GM18499 (cell line): ENCODE measurements around the gene NT5DC1.

Experiments used
- ATAC-seq: cut with Tn5 transposase; IDR thresholded peaks from one replicate; pipeline ENCODE4 v1.9.1; 2021; ENCODE audit warnings: moderate number of reproducible peaks; ENCODE audit not compliant: insufficient read depth, unreplicated experiment

The NT5DC1 gene

DNA sequence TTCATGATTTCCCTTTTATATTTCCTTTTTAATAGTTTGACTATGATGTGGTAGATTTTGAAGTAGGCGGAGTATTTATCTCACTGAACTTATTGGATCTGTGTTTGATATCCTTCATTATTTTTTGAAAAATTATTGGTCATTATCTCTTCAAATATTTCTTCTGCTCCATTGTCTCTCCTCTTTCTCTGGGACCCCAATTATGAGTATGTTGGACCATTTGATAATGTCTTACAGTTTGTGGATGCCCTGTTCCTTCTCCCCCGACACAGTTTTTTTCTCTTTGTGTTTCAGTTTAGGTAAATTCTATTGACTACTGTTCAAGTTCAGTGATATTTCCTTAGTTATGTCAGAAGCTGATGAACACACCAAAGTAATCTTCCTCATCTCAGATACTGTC lies 74.7 kb downstream of the NT5DC1 start:
- ATAC-seq: no peak

DNA sequence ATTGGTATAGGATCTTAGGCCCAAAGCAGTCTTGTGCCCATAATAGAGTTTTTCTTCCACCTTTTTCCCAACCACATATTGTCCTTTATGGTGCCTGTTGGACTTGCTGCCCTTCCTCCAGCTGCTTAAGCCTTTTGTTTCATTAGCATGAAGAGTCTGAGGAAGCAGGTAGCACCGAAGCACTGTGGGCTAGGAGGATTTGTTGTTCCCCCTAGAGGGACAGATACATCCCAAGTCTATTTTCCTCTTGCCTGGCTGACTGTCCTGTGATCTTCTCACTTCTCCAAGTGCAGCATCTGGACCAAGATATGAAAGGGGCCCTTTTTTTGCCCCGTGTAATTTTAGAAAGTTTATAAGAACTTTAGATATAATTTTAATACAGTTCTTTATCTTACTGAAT lies 75.9 kb downstream of the NT5DC1 start:
- ATAC-seq: no peak

DNA sequence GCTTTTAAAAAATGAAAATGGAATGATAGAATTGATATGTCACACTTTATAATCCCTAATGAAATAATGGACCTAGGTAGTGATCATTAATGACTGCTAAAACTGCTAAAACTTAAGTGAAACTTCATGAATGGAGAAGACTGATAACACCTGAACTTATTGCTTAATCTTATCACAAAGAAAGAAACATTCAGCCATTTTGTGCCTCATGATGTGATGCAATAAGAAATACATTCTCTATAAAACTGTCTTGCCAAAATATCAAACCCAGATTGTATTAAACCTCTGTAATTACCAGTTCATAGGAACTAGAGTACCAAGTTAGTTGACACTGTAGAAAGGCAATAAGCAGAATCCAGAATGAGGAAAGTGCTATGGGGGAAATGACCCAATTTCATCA lies 79.7 kb downstream of the NT5DC1 start:
- no peak for ATAC-seq

DNA sequence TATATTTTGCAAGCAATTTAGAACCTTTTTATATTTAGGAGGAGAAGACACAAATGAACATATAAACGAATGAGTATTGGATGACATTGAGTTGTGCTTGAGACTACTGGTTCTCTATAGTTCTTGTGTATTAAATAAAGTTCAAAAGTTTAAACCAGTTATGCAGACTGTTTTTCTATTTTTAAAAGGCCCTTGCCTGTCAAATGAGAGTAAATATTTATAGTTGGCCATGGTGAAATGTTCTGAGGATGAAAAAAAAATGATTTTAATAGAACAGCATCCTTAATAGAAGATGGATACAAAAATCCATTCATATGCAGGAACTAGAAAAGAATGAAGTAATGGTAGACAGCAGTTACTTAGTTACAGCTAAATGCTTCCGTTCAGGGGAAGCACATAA lies 88.8 kb downstream of the NT5DC1 start:
- no peak for ATAC-seq

DNA sequence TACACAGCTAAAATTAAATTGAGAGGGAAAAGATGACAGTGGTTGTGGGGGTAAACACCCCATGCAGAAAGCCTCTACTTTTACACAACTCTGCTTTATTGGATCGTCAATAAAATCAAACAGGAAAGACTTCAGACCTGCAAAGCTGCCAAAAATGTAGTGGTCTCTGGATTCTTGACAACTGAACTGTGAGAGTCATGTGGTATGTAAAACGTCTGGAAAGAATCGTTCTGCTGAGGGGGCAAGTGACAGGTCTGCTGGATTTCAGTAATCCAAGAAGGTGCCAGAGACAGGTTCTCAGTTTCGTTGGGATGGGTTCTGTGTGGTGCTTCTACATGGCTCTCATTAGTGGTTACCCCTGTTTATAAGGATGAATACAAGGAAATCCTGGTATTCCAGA lies 89.9 kb downstream of the NT5DC1 start:
- no peak for ATAC-seq

DNA sequence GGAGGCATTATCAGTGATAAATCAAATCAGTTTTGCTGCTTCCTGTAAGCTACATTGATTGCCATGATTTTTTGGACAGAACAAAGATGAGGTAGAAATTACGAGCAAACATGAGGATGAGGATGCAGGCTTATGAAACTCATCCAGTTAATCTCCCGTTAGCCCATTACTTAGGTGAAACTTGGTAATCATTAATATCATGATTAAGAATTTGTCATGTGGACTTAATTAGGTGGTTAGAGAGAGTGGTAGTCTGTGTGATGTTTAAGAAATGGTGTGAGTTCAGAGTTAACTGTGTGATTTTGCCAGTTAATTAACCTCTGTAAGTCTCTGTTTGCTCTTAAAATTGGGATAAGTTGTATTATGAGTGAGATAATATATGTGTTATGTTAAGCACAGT lies 91.2 kb downstream of the NT5DC1 start:
- ATAC-seq: no peak

DNA sequence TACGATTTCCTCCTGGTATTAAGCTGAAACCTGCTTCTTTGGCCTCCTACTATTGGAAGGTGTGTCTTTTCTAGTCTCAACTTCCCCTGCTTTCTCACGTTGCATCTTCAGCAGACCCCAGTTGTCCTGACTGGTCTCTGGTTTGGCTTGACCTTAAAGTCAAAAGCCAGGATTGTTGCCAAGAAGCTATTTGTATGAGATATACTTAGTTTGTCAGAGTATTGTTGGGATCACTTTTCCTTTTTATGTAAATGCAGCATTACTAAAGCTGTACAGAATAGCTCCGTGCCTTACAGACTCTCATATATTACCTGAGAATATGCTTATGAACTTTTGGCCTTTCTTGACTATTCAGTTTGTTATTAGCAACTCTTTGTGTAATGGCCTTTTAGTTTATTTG lies 92.1 kb downstream of the NT5DC1 start:
- no peak for ATAC-seq

DNA sequence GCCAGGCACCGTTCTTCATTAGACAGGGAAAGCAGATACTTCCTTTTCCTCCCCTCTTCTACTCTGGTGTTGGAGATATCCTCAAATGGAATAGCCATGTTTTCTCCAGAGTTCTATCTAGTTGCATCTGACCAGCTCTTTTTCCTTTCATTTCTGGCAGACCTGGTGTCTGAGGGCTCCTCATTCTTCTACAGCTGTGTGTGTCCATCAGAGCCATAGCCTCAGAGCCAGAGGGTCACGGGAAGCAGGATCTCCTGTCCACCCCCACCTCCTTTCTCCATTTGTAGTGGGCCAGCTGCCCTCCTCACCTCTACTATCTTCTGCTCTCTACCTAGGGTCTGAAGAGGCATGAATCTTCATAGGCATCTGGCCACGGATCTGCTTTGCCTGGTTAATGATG lies 96.2 kb downstream of the NT5DC1 start:
- ATAC-seq: no peak

DNA sequence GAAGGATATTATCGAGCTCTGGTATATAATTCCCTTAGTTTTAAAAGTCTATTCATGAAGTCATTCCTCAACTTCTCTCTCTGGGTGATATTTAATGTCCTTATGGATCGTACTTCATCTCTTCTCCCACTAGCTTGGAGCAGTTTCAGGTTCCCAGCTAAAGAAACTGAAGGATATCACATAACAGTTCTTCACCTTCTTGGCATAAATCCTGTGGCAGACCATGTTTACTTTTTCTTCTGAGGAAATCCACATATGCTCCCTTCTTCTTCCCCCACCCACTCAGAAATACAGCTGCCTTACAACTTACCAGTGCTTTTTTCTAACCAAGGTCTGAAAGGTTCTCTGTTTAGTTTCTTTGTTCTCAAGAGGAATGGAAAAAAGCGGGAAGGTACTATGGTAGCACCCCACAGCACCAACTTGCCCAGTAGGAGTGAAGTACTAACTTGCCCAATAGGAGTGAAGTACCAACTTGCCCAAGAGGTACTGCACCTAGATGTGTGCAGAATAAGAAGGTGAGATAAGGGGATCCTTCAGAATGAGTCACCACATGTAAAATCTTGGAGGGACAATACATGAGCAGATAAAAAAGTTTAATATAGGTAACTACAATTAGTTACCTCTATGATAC lies 100.1 kb downstream of the NT5DC1 start:
- ATAC-seq: no peak

DNA sequence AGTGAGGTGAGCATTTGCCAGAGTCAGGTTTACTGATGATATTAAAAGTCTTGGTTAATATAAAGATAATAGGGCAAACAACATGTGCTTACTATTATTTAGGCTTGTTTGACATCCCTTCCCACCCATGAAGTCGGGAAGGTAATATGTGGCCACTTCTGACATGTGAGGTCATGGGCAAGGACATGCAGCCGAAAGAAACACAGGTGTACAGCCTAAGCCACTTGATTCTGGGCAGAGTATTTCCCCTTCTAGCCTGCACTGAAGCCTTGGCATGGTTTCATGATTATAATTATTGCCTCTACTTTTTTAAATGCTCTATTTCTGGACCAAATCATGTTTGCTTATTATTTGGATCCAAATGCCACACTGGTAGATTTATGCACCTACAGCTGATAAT lies 100.9 kb downstream of the NT5DC1 start:
- ATAC-seq: no peak

DNA sequence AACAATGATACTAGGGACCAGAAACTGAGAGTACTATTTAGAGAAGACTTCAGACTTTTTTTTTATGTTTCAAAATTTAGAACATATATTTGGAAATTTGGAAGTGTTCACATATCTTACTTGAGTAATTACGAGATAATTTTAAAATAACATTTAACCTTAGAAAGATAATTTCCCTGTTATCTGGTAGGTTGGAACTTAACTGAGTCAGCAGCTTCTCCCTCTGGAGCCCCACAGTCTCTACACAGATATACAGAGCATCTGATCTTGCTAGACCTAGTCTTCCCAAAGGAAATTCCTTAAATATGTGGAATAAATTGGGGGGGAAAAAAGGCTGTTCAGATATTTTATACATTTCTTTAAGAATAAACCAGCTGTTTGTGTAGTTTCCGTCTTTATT lies 104.6 kb downstream of the NT5DC1 start:
- ATAC-seq: no peak

DNA sequence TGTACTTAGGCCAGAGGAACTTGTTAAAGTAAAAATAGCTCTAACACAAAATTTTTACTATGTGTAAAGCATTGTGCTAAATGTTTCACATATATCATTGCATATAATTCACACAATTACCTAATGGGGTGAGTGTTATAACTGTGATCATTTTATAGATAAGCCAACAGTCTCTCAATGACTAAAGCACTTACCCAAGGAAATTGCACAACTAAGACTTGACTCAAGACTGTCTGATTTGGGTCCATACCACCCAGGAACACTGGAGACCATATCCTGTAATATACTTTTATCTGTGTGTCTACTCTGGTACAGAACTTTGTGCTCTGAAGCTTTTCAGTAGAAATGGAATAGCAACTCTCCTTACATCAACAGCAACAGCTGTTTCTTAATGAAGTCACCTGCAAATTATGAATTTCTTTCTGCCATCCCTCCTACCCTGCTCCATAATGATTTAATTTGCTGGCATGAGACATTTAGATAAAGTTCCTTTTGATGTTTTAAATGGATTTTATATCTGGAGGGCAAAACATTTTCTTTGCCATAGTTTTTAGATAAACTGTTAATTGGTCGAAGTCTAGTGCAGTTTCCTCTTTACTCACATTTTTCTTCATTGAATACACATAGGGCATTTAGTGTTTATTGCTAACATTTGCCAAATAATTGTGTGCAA lies 105.7 kb downstream of the NT5DC1 start:
- no peak for ATAC-seq

DNA sequence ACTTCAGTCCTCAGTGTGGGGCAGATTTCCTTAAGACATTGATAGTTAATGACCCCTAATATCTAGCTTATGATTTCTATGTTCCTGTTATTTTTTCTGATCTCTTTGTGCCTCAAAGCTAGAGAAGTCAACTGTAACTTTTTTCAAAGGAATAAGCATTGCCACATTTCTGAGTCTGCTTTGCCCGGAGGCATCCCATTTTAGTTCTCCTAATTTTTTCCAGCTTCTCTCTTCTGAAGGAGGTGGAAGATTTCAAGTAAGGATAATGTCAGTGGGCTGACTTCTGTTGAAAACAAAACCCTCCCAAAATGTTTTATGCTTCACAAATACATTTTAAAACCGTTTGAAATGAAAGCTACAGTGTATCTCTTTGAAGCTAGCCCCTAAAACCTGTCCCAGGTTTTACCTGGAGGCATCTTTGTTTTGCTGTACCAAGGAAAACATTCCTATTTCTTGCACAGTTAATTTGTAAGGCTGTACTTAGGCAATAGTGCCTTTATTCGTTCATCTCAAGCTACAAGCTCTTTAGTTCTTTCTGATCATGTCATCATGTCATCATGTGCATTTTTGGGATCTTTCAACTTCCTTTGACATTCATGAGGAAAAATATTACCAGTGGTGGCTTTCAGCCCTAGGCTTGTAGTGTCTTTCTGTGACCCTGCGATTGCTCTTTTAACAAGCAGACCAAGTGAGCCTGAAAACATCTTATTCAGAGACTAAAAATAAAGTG lies 107.6 kb downstream of the NT5DC1 start:
- no peak for ATAC-seq

DNA sequence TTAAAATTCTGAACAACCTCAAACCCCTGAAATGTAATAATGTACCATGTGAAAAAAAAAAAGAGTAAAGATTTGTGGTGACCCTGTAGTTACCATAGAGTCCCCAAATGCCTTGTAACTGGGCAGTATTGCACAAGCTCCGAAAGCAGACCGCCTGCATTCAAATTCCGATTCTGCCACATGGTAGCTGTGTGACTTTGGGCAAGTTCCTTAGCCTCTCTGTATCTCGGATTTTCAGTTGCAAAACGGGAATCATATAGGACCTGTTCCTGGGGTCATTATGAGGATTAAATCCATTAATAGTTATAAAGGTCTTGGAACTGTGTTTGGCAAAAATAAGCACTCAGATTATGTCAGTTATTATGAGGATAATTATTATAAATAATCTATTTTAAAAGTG lies 109.7 kb downstream of the NT5DC1 start:
- no peak for ATAC-seq

DNA sequence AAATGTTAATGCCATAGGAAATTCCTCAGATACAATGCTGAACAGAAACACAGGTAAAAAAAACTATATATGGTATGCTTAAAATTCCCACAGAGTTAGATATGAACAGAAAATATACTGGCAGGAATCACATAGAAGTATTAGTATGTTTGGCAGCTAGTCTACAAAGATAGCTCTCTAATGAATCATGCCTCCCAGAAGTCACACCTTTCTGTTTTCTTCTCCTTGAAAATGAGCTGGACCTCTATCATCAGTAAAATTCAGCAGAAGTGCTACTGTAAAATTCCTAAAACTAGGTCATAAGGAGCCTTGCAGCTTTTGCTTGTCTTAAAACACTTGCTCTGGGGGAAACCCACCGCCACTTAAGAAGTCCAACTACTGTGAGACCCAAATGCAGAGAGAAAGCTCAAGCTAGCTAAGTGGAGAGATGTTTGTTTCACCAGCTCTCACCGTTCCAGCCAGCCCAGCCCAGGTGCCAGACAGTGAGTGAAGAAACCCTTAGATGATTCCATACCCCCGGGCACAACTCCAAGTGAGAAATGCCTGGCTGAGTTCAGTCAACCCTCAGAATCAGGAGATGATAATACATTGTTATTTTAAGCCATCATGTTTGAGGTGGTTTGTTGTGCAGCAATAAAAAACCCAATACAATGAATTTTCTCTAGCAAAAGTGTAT lies 110.2 kb downstream of the NT5DC1 start:
- no peak for ATAC-seq

DNA sequence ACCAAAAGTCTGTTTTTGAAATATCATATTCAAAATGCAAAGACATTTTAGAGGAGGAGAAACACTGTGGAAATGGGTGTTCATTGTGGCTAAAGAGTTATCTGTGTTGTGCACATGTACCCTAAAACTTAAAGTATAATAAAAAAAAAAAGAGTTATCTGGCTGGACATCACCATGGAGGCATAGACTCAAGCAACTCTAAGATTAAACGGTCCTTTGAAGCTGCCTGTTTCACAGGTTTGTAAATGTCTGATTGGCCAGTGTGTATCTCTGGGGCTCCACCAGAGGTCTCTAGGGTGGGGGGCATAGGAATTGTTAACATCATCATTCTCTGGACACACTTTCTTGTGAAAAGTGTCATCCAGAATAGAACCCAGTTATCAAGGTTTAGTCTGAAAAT lies 114.0 kb downstream of the NT5DC1 start:
- no peak for ATAC-seq

DNA sequence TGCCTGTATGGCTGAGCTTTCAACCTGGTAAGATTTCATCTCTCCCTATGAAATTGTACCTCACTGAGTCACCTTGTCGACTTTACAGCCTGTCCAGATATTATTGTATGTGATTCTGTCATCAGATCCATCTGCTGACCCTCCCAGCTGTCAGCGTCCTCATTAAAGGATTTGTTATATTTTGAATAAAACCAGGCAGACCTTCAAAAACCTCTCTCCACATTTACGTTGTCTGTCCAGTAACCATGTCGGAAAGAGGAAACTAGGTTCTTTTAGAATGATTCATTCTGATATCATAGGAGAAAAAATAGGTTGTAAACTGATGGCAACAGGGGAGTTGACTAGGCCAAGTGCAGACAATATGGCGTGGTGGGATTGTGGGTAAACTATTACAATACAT lies 114.8 kb downstream of the NT5DC1 start:
- ATAC-seq: no peak

DNA sequence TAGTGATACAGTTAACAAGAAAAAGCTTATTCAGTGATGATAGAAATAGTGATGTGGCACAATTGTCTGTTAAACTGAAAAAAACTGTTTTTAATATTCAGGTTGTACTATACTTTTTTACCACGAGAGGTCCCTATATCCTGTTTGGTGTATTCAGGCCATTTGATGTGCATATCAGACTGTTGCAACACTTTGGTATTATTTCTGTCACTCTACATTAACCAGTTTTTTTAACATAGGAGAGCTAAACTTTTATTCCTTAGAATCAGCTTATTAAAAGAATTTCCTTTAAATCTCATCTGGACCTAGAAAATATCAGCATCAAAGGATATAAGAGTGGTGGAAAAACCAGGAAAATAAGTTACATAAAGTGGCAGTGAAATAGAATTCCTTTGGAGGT lies 116.4 kb downstream of the NT5DC1 start:
- peak; percentile 41 for ATAC-seq

DNA sequence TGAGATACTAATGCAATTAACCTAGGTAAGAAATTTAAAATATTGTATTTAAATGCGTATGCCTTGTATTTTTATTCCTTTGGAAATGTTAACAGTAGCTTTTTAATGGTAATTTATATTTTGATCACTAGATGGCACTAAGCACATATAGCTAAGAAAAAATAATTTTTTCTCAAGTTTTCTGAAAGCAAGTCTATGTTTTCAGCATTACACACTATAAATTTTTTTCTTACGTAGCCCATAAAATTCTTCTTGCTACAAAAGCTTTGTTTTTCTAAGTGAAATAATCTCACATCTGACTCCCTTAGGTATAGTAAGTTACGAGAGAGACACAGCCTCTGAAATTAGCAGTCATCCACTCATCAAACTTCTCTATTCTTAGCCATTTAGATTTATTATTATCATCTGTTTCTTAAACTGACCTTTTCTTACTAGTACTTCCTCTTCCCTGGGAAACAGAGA lies 117.5 kb downstream of the NT5DC1 start:
- no peak for ATAC-seq

DNA sequence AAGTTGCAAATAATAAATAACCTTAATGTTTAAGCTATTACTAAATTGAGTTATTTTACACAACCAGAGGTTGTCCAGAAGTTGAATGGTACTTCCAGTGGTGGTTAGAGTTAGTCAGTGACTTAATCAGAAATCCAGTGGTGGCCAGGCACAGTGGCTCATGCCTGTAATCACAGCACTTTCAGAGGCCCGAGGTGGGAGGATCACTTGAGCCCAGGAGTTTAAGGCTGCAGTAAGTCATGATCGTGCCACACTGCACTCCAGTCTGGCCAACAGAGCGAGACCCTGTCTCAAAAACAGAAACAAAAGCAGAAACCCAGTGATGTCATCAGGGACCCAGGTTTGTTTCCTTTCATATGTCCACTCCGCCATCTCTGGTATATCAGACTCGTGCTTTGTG lies 118.2 kb downstream of the NT5DC1 start:
- ATAC-seq: no peak

DNA sequence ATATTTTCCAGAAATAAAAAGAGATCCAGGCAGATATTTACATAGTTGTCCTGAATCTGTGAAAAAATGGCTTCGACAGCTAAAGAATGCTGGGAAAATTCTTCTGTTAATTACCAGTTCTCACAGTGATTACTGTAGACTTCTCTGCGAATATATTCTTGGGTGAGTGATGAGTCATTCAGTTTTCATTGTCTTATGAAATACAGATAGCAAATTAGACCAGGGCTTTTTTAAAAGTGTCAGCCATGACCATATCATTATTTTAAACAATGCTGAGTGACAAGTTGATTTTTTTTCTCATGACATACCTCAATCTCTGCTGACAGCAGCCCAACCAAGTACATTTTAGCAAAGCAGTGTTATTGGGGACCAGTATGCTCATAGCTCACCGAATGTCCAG lies 120.4 kb downstream of the NT5DC1 start:
- ATAC-seq: no peak
